ENCODE measurements around the gene MSL2. TPM values are rescaled to one million over a fixed set of nuclear protein-coding genes. Genes with fewer than 3 reads are reported as not detected.
"Not testable (repeated sequence)": the region's sequence is repeated elsewhere in the genome, so short reads cannot be mapped to it uniquely, and the experiment has no call there.

The MSL2 gene
- polyA plus RNA-seq, 1 donor: 29.3 TPM

DNA sequence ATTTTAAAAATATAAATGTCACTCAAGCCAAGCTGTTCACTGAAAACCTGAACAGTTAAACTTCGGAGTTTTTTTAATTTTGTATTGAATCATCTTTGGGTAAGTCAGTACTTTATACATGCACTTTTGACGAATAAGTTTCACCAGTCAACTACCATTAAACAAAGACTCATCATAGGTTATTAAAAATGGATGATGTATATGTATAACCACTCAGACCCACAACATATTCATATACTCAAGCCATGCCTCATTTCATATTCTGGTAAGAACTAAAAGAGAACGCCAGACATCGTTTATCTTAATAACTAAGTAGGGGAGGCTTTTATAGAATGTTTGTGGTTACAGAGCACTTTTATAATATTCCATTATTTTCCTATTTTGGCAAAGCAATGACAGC, 18.3 kb downstream of the MSL2 start:
- H3K9me3 ChIP-seq (ENCODE audit: control insufficient read depth, low read depth, low read length): no peaks in the 10 kb centered on the region
- H3K4me3 ChIP-seq (ENCODE audit: low read length): no peak overlapping the region
- no peak overlapping the region for H3K27ac ChIP-seq (ENCODE audit: low read length)
- no peaks in the 10 kb centered on the region for H3K36me3 ChIP-seq (ENCODE audit: control insufficient read depth, insufficient read depth, low read length)
- WGBS (ENCODE audit: insufficient coverage, low lambda C conversion rate): 80% methylated on average over 3 of the region's 4 CpGs
- DNase-seq: no peak
- H3K4me1 ChIP-seq (ENCODE audit: control insufficient read depth, insufficient read depth, low read length): no peaks in the 10 kb centered on the region
- no peaks in the 10 kb centered on the region for H3K27me3 ChIP-seq (ENCODE audit: control insufficient read depth, insufficient read depth, low read length)

DNA sequence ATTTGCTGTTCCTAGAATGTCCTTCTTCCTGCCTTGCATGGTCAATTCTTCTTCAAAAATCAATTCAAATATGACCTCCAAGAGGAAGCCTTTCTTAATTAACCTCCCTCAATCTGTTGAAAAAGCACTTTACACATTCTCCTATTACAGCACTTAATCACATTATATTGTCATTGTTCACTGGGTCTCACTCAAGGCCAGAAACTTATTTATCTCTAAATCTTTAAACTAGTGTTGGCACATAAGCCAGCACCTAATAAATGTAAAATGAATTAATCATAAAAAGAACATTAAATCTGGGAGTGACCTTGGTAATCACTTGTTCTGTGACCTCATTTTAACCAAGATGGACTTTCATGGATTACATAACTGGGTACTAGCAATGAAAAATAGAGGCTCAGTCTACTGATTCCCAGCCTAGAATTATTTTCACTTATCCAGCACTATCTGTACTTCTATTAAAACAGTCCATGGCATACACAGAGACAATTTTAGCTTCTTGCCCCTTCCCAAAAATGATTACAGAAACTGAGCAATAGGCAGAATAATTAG, 22.1 kb downstream of the MSL2 start:
- Histone ChIP-seq H3K27me3 (ENCODE audit: control insufficient read depth, insufficient read depth, low read length) (no peaks in the 10 kb centered on the region), H3K4me1 (ENCODE audit: control insufficient read depth, insufficient read depth, low read length) (no peaks in the 10 kb centered on the region)
- no peak for DNase-seq

DNA sequence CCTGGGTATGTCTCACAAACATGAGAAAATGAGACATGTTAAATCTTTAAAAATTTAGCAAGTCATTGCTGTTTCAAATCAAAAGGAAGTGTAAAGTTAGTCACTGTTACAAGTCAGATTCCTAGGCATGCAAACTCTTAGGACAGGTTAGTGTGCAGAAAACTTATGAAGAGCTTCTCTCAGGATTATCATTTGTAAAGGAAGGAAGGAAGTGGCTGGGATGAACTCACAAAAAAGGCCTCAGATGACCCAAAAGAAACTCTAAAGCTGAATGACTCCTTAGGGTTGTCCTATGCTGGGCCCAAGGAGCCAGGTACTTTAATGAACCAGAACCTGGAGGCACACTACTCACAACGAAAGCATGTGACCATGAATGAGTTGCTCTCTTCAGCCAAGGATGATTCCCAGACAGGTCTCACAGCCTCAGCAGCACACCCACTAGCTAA, 25.0 kb downstream of the MSL2 start:
- Histone ChIP-seq H3K27ac (ENCODE audit: low read length) (no peak overlapping the region), H3K4me3 (ENCODE audit: low read length) (no peak overlapping the region), H3K9me3 (ENCODE audit: control insufficient read depth, low read depth, low read length) (no peaks in the 10 kb centered on the region), H3K4me1 (ENCODE audit: control insufficient read depth, insufficient read depth, low read length) (no peaks in the 10 kb centered on the region), H3K36me3 (ENCODE audit: control insufficient read depth, insufficient read depth, low read length) (no peaks in the 10 kb centered on the region), H3K27me3 (ENCODE audit: control insufficient read depth, insufficient read depth, low read length) (no peaks in the 10 kb centered on the region)
- DNase-seq: no peak
- no CpG with 5 or more reads among the region's 1 CpG for WGBS (ENCODE audit: insufficient coverage, low lambda C conversion rate)

More for the DNA sequence above, 22.1 kb downstream of the MSL2 start:
- Histone ChIP-seq H3K4me3 (ENCODE audit: low read length) (no peak overlapping the region), H3K27ac (ENCODE audit: low read length) (no peak overlapping the region), H3K36me3 (ENCODE audit: control insufficient read depth, insufficient read depth, low read length) (no peaks in the 10 kb centered on the region), H3K9me3 (ENCODE audit: control insufficient read depth, low read depth, low read length) (no peaks in the 10 kb centered on the region)

DNA sequence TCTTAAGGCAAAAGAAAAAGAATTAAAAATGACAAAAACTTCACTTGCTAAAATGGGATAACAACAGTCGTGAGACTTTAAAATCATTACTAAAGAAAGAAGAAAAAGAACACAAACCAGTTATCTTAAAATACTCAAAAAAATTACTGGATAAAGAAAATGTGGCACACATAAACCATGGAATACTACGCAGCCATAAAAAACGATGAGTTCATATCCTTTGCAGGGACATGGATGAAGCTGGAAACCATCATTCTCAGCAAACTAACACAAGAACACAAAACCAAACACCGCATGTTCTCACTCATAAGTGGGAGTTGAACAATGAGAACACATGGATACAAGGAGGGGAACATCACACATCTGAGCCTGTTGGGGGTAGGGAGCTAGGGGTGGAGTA, 27.9 kb downstream of the MSL2 start:
- H3K36me3 ChIP-seq (ENCODE audit: control insufficient read depth, insufficient read depth, low read length); H3K27me3 ChIP-seq (ENCODE audit: control insufficient read depth, insufficient read depth, low read length); H3K4me1 ChIP-seq (ENCODE audit: control insufficient read depth, insufficient read depth, low read length); H3K9me3 ChIP-seq (ENCODE audit: control insufficient read depth, low read depth, low read length); H3K27ac ChIP-seq (ENCODE audit: low read length); DNase-seq; H3K4me3 ChIP-seq (ENCODE audit: low read length): not testable (repeated sequence)
- 100% methylated on average over 1 of the region's 4 CpGs for WGBS (ENCODE audit: insufficient coverage, low lambda C conversion rate)

DNA sequence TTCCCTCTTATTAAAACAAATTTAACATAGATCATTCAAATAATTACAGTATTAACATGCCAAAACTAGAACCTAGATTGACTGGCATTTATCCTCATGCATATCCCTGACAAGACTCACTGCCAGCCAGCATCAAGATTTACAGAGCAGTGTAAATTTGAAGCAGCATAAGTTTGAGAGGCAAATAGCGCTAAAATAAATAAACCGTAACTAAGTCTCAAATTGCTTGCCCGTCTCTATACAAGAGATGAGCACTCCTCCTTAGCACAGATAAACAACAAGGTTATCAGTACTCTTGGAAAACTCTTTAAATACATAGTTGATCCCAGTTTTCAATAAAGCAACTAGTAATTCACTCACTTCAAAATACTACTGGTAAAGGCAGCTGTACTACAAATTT, 29.6 kb downstream of the MSL2 start:
- no peaks in the 10 kb centered on the region for H3K4me1 ChIP-seq (ENCODE audit: control insufficient read depth, insufficient read depth, low read length)
- H3K36me3 ChIP-seq (ENCODE audit: control insufficient read depth, insufficient read depth, low read length): no peaks in the 10 kb centered on the region

DNA sequence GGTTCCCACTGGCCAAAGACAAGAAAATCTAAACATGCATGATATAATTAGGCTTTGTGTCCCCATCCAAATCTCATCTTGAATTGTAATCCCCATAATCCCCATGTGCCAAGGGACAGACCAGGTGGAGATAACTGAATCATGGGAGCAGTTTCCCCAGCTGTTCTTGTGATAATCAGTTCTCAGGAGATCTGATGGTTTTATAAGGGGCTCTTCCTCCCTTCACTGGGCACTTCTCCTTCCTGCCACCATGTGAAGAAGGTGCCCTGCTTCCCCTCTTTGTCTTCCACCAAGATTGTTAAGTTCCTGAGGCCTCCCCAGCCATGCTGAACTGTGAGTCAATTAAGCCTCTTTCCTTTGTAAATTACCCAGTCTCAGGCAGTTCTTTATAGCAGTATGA, 32.5 kb downstream of the MSL2 start:
- not testable (repeated sequence) for H3K27me3 ChIP-seq (ENCODE audit: control insufficient read depth, insufficient read depth, low read length); H3K9me3 ChIP-seq (ENCODE audit: control insufficient read depth, low read depth, low read length); H3K27ac ChIP-seq (ENCODE audit: low read length); H3K4me3 ChIP-seq (ENCODE audit: low read length); H3K36me3 ChIP-seq (ENCODE audit: control insufficient read depth, insufficient read depth, low read length); H3K4me1 ChIP-seq (ENCODE audit: control insufficient read depth, insufficient read depth, low read length); DNase-seq

More for the DNA sequence above, 29.6 kb downstream of the MSL2 start:
- H3K27ac ChIP-seq (ENCODE audit: low read length): no peak overlapping the region
- no peak for DNase-seq
- H3K9me3 ChIP-seq (ENCODE audit: control insufficient read depth, low read depth, low read length): no peaks in the 10 kb centered on the region
- no CpG with 5 or more reads among the region's 3 CpGs for WGBS (ENCODE audit: insufficient coverage, low lambda C conversion rate)
- no peak overlapping the region for H3K4me3 ChIP-seq (ENCODE audit: low read length)
- H3K27me3 ChIP-seq (ENCODE audit: control insufficient read depth, insufficient read depth, low read length): no peaks in the 10 kb centered on the region

DNA sequence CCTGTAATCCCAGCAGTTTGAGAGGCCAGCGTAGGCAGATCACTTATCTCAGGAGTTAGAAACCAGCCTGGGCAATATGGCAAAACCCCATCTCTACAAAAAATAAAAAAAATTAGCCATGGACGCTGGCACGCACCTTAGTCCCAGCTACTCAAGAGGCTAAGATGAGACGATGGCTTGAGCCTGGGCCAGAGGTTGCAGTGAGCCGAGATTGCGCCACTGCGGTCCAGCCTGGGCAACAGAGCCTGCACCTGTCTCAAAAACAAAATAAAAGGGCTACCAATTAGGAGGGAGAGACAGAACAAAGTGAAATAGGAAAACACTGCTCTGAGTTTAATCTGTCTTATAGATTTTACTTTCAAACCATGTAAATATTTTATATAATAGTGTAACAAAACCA, 33.8 kb downstream of the MSL2 start:
- H3K36me3 ChIP-seq (ENCODE audit: control insufficient read depth, insufficient read depth, low read length): no peaks in the 10 kb centered on the region
- DNase-seq: no peak
- no peak overlapping the region for H3K4me3 ChIP-seq (ENCODE audit: low read length)
- H3K4me1 ChIP-seq (ENCODE audit: control insufficient read depth, insufficient read depth, low read length): no peaks in the 10 kb centered on the region
- H3K27ac ChIP-seq (ENCODE audit: low read length): no peak overlapping the region
- H3K27me3 ChIP-seq (ENCODE audit: control insufficient read depth, insufficient read depth, low read length): no peaks in the 10 kb centered on the region
- WGBS (ENCODE audit: insufficient coverage, low lambda C conversion rate): 92% methylated on average over 2 of the region's 7 CpGs
- peaks cover 6% of the 10 kb centered on the region for H3K9me3 ChIP-seq (ENCODE audit: control insufficient read depth, low read depth, low read length)

DNA sequence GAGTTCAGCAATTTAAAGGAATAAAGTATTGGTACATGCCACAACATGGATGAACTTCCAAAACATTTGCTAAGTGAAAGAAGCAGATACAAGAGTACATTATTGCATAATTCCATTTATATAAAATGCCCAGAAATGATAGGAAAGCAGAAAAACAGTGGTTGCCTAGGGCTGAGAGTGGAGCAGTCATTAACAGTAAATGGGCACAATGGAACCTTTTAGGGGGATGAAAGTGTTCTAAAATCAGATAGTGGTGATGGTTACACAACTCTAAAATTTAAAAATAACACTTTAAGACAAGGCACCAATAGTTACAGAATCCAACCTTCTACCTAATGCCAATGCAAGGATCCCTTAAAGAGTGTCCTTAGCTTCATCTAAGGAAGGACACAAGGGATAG, 34.6 kb downstream of the MSL2 start:
- Histone ChIP-seq H3K27me3 (ENCODE audit: control insufficient read depth, insufficient read depth, low read length) (no peaks in the 10 kb centered on the region), H3K4me3 (ENCODE audit: low read length) (no peak overlapping the region), H3K4me1 (ENCODE audit: control insufficient read depth, insufficient read depth, low read length) (no peaks in the 10 kb centered on the region), H3K27ac (ENCODE audit: low read length) (no peak overlapping the region), H3K36me3 (ENCODE audit: control insufficient read depth, insufficient read depth, low read length) (no peaks in the 10 kb centered on the region), H3K9me3 (ENCODE audit: control insufficient read depth, low read depth, low read length) (peaks cover 6% of the 10 kb centered on the region)
- no peak for DNase-seq

DNA sequence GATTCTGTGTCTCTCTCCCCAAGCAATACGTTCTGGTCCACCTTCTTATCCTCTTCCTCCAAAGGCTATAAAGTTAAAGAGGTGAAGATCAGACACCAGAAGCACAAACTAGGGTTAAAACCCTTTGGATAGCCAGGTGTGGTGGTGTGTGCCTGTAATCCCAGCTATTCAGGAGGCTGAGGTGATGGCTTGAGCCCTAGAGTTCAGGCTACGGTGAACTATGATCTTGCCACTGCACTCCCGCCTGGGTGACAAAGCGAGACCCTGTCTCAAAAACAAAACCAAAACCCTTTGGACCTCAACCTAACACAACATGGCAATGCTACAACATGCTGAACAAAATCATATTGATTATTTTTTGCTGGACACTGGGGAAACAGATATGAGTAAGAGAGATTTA, 43.2 kb downstream of the MSL2 start:
- DNase-seq: no peak
- no peak overlapping the region for H3K27ac ChIP-seq (ENCODE audit: low read length)
- H3K27me3 ChIP-seq (ENCODE audit: control insufficient read depth, insufficient read depth, low read length): no peaks in the 10 kb centered on the region
- H3K9me3 ChIP-seq (ENCODE audit: control insufficient read depth, low read depth, low read length): no peaks in the 10 kb centered on the region
- no CpG with 5 or more reads among the region's 4 CpGs for WGBS (ENCODE audit: insufficient coverage, low lambda C conversion rate)
- no peaks in the 10 kb centered on the region for H3K4me1 ChIP-seq (ENCODE audit: control insufficient read depth, insufficient read depth, low read length)
- H3K36me3 ChIP-seq (ENCODE audit: control insufficient read depth, insufficient read depth, low read length): peaks cover 16% of the 10 kb centered on the region
- no peak overlapping the region for H3K4me3 ChIP-seq (ENCODE audit: low read length)

DNA sequence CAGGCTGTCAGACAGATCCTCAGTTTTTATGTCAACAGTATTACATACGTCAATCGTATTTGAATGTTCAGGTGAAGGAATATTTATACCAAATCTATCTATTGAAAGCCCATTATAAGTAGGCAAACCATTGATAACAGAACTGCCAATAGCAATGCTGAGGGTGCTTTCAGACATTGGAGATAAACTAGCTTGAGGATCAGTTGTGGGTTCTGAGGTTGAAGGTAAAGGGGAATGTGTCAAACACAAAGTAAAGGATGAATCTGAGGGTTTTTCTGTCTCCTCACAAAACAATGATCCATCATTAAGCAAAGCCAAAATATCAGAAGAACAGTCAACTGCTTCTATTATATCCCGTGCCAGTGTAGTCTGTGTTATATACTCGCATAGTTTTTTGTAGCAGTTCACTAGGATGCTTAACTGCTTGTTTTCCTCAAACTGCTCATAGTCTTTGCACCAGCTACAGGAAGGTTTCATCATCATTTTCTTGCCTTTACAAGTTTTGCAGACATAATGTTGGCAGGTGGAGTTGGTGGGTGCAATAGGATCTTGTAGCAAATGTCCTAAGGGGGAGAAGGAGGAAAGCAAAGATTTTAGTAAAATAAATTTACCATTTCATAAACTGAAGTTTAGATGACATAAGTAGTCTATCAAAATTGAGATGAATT, 43.8 kb downstream of the MSL2 start:
- no peak overlapping the region for H3K27ac ChIP-seq (ENCODE audit: low read length)
- H3K27me3 ChIP-seq (ENCODE audit: control insufficient read depth, insufficient read depth, low read length): no peaks in the 10 kb centered on the region
- peaks cover 16% of the 10 kb centered on the region for H3K36me3 ChIP-seq (ENCODE audit: control insufficient read depth, insufficient read depth, low read length)
- H3K4me3 ChIP-seq (ENCODE audit: low read length): no peak overlapping the region
- 80% methylated on average over 1 of the region's 4 CpGs for WGBS (ENCODE audit: insufficient coverage, low lambda C conversion rate)
- no peak for DNase-seq
- H3K9me3 ChIP-seq (ENCODE audit: control insufficient read depth, low read depth, low read length): no peaks in the 10 kb centered on the region
- H3K4me1 ChIP-seq (ENCODE audit: control insufficient read depth, insufficient read depth, low read length): no peaks in the 10 kb centered on the region

DNA sequence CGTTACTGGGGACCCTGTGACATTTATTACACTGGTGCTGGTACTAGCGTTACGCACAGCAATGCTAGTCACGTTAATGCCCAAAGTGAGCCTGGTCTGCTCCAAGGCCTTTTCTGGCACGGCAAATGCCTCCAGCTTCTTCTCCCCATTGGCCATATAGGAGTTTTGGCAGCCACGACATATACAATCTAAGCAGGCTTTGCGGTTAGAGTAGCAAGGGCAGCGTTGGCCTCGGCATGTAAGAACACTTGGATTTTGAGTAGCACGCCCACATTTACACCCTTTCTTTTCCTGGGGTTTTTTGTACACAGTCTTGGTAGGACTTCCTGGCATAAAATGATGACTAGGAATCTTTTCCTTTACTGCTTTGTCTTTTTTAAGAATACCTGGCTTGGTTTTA, 44.9 kb downstream of the MSL2 start:
- no peak for DNase-seq
- Histone ChIP-seq H3K36me3 (ENCODE audit: control insufficient read depth, insufficient read depth, low read length) (peaks cover 19% of the 10 kb centered on the region), H3K27ac (ENCODE audit: low read length) (no peak overlapping the region), H3K4me3 (ENCODE audit: low read length) (no peak overlapping the region), H3K4me1 (ENCODE audit: control insufficient read depth, insufficient read depth, low read length) (no peaks in the 10 kb centered on the region), H3K27me3 (ENCODE audit: control insufficient read depth, insufficient read depth, low read length) (no peaks in the 10 kb centered on the region), H3K9me3 (ENCODE audit: control insufficient read depth, low read depth, low read length) (no peaks in the 10 kb centered on the region)
- WGBS (ENCODE audit: insufficient coverage, low lambda C conversion rate): 47% methylated on average over 3 of the region's 10 CpGs

Measured in large intestine (tissue), 3 donors.